Measurements from ENCODE around the gene IL24.

DNA sequence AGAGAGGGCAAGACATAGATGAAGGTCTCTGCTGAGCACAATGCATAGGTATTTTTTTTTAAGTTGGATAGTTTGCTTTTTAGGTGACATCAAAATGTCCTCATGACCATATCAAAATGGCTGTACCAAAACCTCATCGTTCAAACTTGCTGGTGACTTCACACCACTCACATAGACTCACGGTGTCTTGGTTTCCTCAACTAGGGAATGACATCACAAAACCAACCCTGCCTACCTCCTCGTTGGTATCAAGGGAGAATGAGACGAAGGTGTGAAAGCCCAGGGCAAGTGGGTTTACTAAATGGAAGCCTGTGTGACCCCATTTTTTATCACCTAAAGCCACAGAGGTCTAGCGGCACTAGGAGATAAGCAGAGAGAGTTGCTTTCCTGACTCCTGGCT, 47.5 kb downstream of the IL24 start:
- TF ChIP-seq, protein P1, sequence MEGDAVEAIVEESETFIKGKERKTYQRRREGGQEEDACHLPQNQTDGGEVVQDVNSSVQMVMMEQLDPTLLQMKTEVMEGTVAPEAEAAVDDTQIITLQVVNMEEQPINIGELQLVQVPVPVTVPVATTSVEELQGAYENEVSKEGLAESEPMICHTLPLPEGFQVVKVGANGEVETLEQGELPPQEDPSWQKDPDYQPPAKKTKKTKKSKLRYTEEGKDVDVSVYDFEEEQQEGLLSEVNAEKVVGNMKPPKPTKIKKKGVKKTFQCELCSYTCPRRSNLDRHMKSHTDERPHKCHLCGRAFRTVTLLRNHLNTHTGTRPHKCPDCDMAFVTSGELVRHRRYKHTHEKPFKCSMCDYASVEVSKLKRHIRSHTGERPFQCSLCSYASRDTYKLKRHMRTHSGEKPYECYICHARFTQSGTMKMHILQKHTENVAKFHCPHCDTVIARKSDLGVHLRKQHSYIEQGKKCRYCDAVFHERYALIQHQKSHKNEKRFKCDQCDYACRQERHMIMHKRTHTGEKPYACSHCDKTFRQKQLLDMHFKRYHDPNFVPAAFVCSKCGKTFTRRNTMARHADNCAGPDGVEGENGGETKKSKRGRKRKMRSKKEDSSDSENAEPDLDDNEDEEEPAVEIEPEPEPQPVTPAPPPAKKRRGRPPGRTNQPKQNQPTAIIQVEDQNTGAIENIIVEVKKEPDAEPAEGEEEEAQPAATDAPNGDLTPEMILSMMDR (optimal IDR thresholded peaks at IDR 0.05 in 1 of 3, IDR thresholded peaks at IDR 0.05 in 1 of 3, conservative IDR thresholded peaks at IDR 0.05 in 1 of 3; ENCODE audit: extremely low read depth in 1 of 3, insufficient read depth in 2 of 3, low read length in 3 of 3), result no peak
- TF ChIP-seq EZH2 (IDR thresholded peaks at IDR 0.05; ENCODE audit: low read length), result no peak
